Measurements from ENCODE around the gene LYSMD4.
"Not testable (repeated sequence)": the region's sequence is repeated elsewhere in the genome, so short reads cannot be mapped to it uniquely, and the experiment has no call there.

LYSMD4 gene

DNA sequence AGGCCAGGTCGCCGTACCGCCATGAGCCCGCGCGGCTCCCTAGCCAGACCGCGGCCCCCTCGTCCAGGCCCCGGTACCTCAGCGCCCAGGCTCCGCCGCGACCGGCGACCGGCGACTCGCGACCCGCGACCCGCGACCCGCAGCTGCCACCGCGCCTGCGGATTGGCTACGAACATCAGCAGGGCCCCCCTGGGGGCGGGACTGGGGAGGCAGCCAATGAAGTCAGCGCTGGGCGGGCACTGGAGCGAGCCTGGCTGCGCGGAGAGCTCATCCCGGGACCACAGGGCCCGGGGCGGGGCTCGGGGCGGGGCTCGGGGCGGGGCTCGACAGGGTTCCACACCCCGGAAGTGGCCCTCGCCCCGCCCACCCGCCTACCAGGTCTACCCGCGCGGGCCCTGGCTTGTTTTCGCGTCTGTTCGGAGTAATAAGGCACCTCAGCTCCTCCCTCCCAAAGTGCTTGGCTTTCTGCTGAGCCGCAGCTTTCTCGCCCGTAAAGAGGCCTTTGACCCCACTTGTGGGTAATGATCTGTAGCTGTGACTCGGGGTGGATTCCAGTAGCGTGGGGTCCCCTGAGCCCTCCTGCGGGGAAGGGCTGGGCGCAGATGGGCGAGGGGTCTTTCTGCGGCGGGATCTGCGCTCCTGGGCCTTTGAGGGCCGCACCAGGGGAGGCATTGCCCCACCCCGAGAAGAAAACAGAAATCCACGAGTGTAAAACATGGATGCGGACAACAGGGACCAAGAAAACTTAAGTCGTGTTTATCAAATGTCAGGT, at the start of gene LYSMD4:
LYSMD4 (minus strand) TSS at position 170 of the 772 bp plus-strand sequence. CDS start 1,438 bp downstream, outside the sequence.
- DNase-seq: peak; percentile 62

DNA sequence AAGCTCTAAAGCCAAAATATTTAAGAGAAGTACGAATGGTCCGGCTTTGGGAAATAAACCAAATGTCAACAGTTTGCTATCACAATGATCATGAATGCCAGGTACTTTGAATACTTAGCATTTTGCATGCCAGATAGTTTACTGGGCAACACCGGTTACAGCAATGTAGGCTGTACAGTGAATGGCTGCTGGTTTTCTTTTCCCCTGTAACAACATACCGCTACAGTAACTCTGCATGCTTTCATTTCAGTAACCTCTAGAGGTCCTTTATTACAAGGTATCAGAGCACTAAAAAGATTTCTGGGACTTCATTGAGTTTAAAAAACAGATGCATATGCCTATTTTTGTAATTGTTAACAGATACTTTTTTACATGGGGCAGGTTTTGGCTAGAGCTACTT, 48.8 kb upstream of the LYSMD4 start:
- not testable (repeated sequence) for DNase-seq

DNA sequence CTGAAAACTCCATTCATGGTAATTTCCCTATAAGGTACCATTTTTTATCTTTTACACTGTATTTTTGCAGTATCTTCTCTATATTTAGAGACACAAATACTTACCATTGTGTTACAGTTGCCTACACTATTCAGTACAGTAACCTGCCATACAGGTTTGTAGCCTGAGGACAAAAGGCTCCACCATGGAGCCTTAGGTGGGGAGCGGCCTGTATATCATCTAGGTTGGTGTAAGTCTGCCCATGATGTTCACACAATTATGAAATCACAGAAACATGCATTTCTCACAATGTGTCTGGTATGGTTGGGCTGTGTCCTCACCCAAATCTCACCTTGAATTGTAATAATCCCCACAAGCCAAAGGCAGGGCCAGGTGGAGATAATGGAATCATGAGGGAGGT, 43.9 kb upstream of the LYSMD4 start:
- DNase-seq: no peak

DNA sequence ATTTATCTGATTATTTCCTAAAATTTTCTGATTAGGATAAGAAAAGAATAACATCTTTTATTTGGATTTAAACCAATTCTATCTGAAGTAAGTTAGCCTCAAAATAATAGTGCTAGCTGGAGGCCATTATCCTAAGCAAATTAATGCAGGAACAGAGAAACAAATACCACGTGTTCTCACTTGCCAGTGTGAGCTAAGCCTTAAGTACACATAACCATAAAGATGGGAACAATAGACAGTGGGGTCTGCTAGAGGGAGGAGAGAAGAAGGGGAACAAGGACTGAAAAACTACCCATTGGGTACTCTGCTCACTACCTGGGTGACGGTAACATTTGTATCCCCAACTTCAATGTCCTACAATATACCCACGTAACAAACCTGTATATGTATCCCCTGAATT, 31.3 kb upstream of the LYSMD4 start:
- DNase-seq: no peak

DNA sequence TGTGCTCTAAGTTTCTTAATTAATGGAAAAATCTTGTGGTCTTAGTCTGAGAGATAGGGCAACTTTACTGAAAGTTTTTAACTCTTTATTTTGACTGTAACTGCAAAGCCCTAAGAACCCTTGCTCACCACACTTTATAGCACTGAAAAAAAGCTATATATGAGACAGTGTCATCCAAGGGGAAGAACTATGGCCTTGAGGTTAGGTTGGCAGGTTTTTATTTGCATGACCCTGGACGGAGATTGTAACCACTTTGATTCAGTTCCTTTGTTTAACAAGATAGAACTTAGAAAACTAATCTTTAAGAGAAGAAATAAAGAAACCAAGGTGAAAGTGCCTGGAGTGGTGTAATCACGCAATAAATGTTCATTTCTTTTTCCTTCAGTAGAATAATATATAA, 30.6 kb upstream of the LYSMD4 start:
- DNase-seq: no peak

DNA sequence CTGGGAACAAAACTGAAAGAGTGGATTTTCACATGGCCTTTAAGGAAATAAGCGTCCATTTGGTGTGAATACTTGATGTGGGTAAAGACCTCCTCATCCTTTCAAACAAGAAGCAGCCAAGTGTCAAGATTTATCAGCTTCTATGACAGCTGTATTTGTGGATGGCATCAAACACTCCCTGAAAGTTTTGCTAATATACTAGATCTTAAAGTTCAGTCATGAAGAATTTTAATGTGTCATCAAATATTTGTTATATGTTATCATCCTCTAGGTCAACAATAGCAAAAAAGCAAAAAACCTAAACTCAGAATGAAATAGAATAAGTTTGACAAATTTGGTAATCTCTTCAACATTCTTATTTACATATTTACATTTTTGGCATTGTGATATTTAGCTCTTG, 29.1 kb upstream of the LYSMD4 start:
- DNase-seq: no peak

DNA sequence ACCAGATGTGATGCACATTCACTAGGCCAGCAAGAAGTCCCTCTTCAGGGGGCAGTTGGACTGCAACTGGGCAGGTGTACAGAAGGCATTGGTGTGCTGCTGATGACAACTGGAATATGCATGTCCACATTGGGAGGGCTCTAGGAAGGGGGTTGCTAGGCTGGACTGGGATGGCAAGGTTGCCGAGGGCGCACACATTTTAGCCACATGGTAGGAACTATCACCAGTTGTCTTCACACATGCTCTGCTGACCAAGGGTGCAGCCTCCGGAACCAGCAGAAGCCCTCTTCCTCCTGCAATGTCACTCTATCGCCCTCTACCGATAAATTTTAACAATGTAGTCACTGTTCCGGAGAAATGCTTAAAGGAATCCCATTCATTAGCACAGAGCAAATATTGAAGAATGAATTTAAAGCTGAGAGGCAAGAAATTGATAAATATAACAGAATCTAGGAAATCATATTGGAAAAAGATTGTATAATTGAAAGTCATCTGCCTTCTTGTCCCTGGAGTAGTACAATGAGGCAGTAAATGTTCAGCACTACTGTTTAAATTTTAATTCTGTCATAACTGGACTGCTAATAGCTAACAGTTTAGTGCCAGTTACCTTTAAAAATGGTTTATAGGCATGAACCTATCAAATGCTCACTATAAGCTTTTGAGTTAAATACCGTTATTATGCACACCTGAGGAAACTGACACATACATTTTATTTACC, 22.6 kb upstream of the LYSMD4 start:
- DNase-seq: no peak

DNA sequence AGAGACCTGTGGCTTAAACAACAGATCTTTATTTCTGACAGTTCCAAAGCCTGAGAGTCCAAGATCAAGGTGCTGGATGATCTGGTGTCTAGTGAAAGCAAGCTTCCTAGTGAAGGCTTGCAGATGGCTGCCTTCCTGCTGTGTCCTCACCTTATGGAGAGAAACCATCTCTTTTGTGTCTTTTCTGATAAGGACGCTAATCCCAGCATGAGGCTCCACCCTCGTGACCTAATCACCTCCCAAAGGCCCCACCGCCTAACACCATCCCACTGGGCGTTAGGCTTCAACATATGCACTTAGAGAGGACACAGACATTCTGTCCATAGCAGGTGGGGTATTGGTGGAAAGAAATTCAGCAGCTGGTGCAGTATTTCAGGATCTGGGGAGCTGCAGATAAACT, 19.8 kb upstream of the LYSMD4 start:
- no peak for DNase-seq

DNA sequence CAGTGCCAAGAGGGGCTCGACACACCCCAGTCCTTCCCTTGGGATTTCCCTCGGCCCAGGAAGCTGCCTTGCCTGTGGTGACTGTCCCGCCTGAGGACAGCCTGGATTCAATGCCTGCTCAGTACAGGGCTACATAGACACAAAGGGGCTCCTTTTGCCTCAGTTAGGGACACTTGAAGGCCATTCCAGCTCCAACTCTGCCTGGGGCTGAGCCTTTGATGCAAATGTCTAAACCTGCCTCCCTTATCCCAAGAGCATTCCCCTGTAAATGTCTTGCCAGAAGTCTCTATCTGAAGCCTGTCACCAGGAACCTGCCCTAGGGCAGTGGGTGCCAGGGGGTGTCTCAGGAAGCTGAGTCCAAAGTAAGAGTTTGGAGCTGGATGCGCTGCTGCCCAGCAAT, 19.3 kb upstream of the LYSMD4 start:
- no peak for DNase-seq

DNA sequence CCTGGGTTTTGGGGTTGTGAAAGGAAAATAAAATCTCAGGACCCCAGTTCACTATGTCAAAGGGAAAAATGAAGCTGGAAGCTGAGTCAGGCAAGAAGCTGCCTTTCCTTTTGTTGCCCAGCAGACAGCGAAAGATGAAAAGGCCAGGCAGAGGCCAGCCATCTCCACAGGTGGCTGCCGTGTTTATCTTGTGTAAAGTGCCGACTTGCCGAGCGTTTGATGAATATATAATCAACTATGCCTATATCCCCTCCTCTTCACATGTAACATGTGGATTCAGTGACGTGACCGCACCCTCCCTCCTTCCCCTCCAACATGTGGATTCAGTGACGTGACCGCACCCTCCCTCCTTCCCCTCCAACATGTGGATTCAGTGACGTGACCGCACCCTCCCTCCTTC, 17.1 kb upstream of the LYSMD4 start:
- not testable (repeated sequence) for DNase-seq

DNA sequence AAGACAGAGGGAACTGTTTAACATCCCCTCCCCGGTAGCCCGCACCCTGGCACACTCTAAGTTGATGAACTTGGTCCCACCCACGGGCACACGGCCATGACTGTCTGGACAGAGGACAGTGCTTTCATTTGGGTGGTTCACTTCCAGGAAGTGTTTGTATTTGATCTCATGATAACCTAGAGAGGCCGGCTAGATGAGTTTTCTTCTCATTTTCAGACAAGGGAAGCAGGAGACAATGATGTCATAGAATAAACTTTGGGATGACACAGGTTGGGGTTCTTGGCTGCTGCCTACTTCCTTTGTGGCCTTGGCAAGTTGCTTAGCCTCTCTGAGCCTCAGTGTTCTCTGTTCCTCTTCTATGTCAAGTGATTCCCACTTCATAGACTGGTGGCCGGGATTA, 16.1 kb upstream of the LYSMD4 start:
- no peak for DNase-seq

DNA sequence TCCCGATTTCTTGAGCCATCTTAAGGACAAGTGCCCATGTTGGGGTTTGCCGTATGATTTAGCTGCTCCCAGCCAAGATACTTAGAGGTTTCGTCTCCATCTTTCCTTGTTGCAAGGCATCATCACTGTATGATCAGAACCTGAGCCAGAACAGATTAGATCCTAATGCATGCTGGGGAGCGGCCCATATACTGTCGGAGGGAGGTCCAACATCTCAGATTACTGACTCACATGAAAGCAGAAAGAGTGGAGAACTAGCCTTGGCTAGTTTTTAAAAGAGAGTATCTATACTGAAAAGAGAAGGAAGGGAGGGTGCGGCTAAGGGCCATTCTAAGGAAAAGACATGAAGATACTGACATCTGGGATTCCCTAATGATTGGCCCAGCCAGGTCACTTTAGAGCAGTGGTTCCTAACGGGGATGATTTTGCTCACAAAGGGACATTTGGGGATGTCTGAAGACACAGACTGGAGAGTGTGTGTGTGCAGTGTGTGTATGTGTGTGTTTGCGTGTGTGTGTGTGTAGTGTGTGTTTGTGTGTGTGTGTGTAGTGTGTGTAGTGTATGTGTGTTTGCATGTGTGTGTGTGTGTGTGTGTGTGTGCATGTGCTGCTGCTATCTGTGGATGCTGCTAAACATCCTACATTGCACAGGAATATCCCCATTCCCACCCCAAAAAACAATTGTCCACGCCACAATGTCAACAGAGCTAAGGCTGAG, 12.3 kb upstream of the LYSMD4 start:
- DNase-seq: no peak

DNA sequence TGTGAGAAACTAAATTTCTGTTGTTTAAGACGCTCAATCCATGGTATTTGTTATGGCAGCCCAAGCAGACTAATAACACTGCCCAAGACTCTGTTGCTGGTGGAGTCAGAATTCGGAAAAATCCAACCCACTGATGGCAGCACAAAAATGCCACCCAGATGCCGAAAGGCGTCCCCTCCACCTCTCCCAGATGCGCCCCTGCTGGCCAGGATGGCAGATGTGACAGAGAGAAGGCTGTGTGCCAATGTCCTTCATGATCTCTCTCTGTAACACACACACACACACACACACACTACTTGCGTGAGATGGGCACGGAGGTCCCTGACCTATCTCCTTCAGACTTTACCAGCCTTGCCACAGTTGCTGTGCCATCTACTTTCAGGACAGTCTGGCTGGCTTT, 10.9 kb upstream of the LYSMD4 start:
- DNase-seq: no peak

DNA sequence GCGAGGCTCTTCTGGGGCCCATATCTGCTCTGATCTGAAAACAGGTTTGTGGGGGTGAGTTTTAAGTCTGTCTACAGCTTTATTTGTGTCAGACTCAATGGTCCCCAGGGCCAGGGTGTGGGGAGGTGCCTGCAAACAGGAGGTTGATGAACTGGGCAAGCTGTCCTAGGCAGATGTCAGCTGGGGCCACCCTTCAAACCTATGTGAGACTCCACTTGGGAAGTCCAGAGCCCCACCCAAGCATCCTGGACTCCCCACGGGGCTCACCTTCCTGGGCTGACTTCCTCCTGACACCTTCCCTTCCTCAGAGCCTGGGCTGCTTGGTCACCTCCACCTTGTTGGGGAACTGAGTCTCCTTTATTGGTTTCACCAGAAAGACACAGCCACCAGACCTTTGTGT, 8.6 kb upstream of the LYSMD4 start:
- DNase-seq: no peak

DNA sequence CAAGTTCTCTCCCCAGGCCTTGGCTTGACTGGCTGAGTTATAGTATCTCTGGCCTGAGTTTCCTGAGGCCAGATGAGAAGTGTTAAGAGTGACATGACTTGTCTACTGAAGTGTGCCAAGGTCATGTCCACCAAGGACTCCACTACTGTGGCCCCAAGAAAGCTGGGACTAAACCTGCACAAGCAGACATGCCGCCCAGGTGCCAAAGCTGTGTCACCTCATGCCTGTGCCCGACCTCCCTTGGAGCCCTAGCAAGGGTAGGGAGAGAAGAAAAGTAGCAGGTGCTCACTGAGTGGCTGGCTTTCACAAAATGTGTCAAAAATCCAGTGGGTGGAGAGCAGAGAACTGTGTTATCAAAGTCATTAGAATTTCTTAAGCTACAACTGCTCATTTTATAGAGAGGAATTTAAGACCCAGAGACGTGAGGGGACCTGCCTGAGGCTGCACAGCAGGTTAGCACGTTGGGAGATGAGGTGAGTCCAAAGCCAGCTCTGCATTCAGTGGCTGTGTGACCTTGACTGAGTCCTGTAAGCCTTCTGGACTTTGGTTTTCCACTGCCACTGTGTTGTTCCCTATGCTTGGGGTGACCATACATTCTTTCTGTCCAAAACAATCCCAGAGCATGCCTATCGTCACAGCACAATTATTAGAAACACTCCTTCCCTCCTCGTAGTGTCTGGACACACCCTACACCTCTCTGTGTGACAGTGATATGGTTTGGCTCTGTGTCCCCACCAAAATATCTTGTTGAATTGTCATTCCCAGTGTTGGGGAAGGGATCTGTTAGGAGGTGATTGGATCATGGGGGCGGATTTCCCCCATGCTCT, 5.0 kb upstream of the LYSMD4 start:
- DNase-seq: no peak

DNA sequence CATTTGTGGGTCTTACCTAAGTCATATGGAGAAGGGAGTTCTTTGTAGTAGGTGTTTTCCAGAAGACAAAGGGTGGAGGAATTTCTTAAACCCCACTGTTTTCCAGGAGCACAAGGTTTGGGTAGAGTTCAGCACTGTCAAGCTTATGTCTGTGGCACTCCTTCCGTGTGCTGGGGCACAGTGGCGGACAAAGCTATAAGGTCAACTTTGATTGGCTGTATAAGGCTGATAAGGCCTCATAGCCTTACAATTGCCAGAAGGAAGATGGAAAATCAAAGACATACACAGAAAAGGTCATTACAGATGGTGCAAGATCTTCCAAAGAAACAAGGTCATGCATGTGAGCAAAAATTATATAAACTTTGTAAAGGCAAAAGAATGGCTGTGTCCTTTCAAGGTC, 3.5 kb upstream of the LYSMD4 start:
- DNase-seq: no peak

DNA sequence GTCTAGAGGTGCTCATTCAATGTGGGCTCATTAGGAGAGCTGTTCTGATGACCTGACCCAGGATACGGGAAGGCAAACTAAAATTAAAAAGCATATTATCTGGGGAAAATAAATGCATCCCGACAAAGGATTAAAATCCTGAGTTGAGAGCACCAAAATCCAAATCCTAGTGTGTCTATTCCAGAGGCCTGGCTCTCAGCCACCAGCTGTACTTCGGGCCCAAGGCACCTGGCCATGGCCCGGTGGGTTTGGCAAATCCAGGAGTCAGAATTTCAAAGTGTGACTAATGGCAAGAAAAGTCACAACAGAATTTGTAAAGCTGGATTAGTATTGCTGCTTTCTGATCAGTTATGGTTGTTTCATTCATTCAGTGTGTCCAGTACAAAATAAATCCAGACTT, 2.6 kb upstream of the LYSMD4 start:
- DNase-seq: no peak

DNA sequence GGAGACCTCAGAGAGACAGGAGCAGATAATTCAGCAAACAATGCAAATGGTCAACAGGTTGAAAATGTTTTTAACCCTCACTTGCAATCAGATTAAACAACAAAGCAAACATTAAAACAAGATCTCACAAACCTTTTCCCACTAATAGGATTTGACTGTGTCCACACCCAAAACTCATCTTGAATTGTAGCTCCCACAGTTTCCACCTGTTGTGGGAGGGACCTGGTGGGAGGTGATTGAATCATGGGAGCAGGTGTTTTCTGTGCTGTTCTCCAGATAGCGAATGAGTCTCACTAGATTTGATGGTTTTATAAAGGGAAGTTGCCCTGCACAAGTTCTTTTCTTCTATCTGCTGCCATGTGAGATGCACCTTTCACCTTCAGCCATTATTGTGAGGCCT, 1.3 kb upstream of the LYSMD4 start:
- no peak for DNase-seq

DNA sequence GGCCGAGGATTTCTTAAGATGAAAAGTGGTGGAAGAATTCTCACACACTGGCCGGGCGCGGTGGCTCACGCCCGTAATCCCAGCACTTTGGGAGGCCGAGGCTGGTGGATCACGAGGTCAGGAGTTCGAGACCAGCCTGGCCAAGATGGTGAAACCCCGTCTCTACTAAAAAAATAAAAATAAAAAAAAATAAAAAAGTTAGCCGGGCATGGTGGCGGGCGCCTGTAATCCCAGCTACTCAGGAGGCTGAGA, 729 bp upstream of the LYSMD4 start:
- DNase-seq: not testable (repeated sequence)

DNA sequence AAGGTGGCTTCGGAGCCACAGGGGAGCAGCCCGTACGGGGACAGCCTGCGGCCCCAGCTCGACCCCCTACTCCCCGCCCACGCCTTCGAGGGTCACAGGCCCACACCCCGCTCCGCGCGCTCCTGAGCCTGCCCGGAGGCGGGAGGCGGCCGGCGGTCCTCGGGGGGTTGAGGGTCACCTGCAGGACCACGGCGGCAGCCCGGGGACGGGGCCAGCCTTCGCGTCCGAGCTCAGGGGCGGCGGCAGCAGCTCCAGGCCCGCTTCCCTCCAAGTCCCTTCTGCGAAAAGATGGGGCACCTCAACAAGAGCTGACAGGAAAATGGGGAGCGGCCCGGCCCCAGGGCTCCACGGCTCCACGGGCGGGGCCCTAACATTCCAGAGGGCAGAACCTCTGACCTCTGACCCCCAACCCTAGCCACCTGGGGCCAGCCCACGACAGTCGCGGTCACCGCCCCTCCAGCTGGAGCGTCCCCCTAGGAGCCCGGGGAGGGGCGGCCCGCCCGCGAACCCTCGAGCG, 428 bp downstream of the LYSMD4 start:
- no peak for DNase-seq

DNA sequence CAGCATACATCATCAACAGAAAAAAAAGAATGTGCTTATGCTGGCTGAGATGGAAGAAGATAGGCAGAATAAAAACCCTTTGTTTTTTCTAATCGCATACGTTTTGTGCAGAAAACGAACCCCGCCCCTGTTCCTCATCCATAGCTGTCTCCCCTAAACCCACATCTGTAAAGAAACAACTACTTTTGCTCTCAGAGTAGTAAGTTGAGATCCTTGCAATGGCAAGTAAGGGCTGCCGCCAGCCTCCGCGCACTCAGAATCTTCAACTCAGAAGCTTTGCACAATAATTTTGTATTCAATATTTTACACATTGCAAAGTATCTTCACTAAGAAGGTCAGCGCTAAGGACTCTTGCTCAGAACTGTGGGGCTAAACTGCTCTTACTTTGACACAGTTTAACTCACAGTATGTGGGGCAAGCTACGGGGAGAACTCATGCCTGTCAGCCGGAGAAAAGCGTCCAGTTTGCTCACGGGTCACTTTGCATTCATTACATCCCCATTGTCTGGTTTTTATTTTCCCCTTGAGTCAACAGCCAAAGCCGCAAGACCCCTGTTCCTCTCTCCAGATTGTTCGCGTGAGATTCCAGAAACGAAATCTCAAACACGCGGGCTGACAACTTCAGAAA, 1.0 kb downstream of the LYSMD4 start:
- DNase-seq: no peak

DNA sequence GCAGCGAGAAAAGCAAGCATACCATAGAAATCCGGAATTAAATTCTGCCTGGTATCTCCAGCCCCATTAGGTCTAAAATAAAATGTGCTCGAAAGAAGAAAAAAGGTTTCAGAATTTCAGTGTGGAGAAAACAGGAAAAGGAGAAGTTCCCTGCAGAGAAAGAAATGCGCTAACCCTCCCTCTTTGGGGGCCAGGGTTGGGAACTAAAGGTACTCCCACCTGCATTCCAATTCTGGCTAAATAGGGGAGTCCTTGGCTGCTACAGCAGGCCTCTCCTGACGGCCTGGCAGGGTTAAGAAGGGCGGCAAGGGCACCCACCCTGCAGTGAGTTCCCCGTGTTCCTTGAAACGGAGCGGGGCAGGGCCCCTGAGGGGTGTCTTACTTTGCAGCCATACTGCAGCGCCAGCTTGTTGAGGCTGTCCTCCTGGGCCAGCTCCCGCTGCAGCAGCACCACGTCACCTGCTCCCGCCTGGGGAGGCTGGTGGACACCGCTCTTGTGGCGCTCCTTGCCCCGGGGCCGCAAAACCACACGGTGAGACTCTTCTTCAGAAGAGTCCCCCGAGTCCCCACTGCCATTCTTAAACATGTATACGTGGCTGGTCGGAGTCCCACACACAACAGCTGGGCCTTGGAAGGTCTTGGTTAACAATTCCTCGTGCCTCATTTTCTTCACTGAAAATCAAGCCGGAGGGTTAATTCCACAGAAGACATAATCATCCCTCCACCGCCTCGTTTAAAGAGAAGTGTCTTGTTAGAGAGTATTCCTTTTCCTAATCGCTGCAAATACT, 1.7 kb downstream of the LYSMD4 start:
- no peak for DNase-seq
